Skin epidermis (tissue), 12 donors: Measurements from ENCODE around the gene ZPR1.
"Not testable (repeated sequence)": the region's sequence is repeated elsewhere in the genome, so short reads cannot be mapped to it uniquely, and the experiment has no call there.

Source experiments
- H3K27ac ChIP-seq, 21 experiments: fragments of 200-600 bp; sonication (generic) in 11 of 21; one replicate each; pipeline ENCODE4 v1.5.0; 2020; ENCODE audit warnings: mild to moderate bottlenecking in 3 of 21, inconsistent platforms in 2 of 21, moderate library complexity in 2 of 21
- H3K4me3 ChIP-seq, 7 experiments: fragments of 200-600 bp; sonication (generic) in 2 of 7; one replicate each; pipeline ENCODE4 v1.5.0; 2020; ENCODE audit warnings: inconsistent platforms in 2 of 7, mild to moderate bottlenecking in 2 of 7, moderate library complexity in 1 of 7

The ZPR1 gene

DNA sequence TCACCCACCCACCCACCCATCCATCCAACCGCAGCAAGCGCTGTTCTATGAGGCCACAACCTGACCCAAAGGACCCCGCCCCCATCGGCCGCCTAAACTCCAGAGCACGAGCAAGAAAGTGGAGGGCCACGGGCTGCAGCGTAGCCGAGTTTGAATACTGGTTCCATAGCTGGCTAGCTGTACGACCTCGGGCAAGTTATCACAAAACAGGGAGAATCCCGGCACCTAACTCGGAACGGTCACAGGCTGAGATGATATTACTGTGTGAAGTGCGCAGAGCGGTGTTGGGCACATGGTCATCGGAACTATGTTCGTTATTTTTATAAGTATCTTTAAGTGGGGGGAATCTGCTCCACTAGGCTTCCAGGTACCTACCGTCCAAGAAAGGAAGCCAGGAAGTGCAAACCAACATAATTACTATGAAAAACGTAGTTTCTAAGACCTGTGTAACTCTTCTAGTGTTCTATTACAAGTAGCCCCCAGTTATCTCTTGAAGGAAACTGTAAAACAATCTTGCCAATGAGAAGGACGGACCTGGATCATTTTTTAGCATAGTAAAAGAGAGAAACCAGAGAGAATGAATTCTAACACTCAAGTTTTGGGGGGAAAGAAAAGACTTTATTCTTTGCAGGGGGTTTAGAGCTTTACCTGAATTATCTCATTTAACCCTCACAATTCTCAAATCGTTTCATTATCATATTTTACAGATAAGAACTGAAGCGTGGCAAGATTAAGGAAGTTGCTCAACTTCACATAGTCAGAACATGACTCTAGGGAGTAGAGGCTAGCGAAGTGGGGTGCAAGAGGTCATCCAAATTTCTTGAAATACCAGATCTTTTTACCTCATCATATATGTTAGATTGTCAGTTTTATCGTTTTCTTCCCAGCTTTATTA is 14.4 kb downstream of the ZPR1 start:
- Histone ChIP-seq H3K27ac (peak overlapping the region in 20 of 21 experiments; percentile 76 to 98 (median 95)), H3K4me3 (peak overlapping the region; percentile 58 to 93 (median 79))

DNA sequence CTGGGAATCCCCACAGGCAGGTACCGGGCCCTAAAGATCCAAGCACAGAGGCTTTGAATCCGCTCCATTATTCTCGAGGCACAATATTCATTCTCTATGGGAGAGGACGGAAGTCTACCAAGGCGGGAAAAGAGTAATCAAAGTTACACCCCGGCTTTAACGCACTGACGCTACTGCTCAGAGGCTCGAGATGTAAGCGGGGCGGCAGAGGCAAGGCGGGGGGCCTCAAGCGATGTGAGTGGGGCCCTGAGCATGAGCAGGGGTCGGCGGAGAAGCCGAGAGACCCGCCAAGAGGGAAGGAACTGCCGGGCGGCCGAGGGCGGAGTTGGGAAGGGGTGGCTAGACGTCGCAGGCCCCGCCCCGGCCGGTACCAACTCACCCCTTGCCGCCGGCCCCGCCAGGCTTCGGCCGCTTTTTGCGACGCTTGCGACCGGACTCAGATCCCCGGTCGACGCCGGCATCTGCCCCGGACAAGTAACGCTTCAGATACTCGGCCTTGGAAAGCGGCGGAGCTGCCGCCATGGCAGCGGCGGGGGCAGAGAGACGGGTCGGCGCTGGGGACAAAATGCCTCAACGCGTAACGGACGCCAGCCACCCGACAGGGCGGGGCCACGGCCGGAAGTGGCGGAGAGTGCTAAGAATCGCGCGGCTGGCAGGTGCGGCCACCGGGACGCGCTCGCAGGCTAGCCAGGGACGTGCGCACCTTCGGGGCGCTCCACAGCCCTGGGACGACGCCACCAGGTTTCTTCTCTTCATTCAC is 15.2 kb downstream of the ZPR1 start, which contains the start of gene BUD13:
Gene BUD13, minus strand, starts transcription at position 545 of the 760 bp plus-strand sequence. Its CDS starts 23 bp downstream, at position 522.
- H3K4me3 ChIP-seq = peak within 1 kb of the TSS; percentile 58 to 93 (median 79)
- peak within 1 kb of the TSS; percentile 31 to 98 (median 95) for H3K27ac ChIP-seq

- H3K27ac ChIP-seq = peak overlapping the region in 19 of 21 experiments; percentile 85 to 98 (median 95)
- peak overlapping the region; percentile 58 to 93 (median 79) for H3K4me3 ChIP-seq
Observed at GRCh38 chr11:116771935-116772334, 15.9 kb downstream of the ZPR1 start.

GRCh38 chr11:116762132-116762531 is 25.7 kb downstream of the ZPR1 start:
- no peak overlapping the region for H3K27ac ChIP-seq
- no peak overlapping the region for H3K4me3 ChIP-seq

DNA sequence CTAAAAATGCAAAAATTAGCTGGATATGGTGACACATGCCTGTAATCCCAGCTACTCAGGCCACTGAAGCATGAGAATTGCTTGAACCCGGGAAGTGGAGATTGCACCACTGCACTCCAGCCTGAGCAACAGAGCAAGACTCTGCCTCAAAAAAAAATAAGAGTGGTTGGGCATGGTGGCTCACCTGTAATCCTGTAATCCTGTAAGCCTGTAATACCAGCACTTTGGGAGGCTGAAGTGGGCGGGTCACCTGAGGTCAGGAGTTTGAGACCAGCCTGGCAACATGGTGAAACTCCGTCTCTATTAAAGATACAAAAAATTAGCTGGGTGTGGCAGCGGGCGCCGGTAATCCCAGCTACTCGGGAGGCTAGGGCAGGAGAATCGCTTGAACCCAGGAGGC is 31.8 kb downstream of the ZPR1 start:
- not testable (repeated sequence) for H3K27ac ChIP-seq, H3K4me3 ChIP-seq

- H3K27ac ChIP-seq = no peak overlapping the region
- H3K4me3 ChIP-seq = no peak overlapping the region
Observed at GRCh38 chr11:116750070-116750718, 37.6 kb downstream of the ZPR1 start.

DNA sequence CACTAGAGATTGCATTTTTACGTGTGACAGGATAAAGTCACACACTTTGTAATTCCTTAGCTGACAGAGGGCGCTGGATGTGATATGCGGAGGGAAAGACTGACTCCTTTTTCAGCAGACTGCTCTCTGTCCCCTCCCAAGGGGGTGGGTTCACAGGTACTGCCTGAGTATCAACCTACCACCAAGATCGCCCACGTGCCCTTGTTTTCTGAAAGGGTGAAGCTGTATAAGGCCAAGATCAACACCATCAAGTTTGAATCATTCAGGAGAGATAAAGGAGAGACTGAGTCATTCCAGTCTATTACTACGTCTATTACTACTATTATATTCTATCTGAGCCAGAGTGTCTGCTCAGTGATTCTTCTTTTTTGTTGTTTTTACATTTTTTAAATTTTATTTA is 45.7 kb downstream of the ZPR1 start:
- Histone ChIP-seq H3K4me3 (no peak overlapping the region), H3K27ac (no peak overlapping the region)

- H3K27ac ChIP-seq = no peak overlapping the region
- no peak overlapping the region for H3K4me3 ChIP-seq
Observed at GRCh38 chr11:116740741-116741140, 47.1 kb downstream of the ZPR1 start.

DNA sequence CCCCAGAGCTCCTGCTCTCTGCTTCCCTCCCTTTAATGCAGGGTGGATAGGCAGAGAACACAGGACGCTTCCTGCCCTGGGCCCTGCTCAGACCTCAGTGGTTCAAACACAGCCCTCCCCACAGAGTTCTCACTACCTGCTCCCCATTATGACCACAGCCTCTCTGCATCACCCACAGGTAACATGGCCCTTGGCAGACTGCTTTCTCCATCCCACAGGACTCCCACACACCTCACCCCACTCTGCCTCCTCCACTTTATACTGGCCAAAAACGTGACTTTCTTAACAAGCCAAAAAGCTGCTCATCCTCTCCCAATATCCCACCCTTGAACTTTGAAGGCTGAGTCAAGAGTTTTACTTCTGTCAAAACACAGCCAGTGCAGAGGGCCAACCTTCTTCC is 48.8 kb downstream of the ZPR1 start:
- no peak overlapping the region for H3K4me3 ChIP-seq
- H3K27ac ChIP-seq = no peak overlapping the region

DNA sequence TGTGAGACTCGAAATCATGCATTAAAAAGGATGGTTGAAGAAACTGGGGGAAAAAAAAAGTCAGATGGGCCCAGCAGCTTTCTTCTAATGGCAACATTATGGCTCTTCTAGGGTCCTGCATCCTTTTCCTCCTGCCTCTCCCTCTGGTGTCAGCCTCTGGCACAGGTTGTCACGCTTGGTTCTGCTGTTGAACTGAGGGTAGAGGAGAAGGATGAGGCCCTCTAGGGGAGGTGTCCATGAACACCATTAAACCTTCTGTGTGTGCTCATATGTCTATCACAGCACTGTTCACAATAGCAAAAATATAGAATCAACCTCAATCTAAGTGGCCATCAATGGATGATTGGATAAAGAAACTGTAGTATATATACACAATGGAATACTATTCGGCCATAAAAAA is 51.1 kb downstream of the ZPR1 start:
- H3K4me3 ChIP-seq = no peak overlapping the region
- no peak overlapping the region for H3K27ac ChIP-seq

GRCh38 chr11:116733969-116734508 is 53.8 kb downstream of the ZPR1 start:
- no peak overlapping the region for H3K27ac ChIP-seq
- no peak overlapping the region for H3K4me3 ChIP-seq

DNA sequence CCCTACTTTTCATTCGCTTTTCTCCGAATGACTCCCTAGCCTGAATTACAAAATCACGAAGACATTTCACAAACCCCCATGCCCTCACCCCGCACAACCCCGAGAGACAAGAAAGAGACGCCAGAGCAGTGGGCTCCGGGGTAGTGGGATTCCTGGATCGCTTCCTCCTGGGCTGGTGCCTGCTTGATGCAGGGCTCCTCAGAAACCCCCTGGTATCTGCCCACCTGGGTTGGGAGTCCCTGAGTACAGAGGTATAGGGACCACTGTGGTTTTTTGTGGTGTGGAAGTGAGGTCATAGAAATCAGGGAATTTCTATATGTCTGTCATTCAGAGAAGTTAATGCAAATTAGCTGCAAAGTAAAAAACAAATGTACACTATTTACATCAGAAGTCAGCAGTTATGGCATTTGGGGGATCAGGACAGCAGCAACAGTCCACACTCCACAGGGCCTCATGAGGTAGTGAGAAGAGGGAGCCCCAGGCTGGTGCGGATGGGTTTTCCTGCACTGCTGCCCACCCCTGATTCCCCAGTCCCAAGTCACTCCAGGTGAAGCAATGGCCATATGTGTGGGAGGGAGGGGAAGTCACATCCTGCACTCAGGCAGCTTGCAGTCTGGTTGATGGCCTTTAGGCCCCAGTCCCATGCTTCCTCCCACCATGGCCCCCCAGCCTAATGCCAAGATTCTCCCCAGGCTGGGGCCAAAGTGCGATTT is 54.6 kb downstream of the ZPR1 start:
- Histone ChIP-seq H3K27ac (no peak overlapping the region), H3K4me3 (no peak overlapping the region)

GRCh38 chr11:116732271-116733042 is 55.4 kb downstream of the ZPR1 start:
- H3K4me3 ChIP-seq = no peak overlapping the region

DNA sequence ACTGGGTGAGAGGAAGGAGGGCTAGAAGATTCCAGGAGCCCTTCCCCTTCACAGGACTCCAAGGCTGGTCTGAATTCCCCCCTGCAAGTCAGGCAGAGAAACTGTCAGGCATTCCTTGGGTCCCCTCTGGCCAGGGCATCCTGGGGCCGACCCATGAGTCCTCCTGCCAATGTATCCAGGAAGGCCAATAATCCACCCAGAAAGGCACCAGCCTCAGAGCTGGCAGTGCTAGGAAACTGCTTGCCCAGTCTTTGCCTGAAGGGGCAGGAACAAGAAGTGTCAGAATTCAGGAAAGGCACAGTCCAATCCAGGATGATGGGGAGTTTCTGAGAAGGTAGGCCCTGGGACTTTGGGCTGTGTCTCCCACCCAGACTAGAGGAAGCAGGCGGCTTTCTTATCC is 56.0 kb downstream of the ZPR1 start:
- Histone ChIP-seq H3K27ac (peak overlapping the region in 1 of 21 experiments; percentile 24), H3K4me3 (no peak overlapping the region)

More at GRCh38 chr11:116732271-116733042, 55.4 kb downstream of the ZPR1 start:
- no peak overlapping the region for H3K27ac ChIP-seq

DNA sequence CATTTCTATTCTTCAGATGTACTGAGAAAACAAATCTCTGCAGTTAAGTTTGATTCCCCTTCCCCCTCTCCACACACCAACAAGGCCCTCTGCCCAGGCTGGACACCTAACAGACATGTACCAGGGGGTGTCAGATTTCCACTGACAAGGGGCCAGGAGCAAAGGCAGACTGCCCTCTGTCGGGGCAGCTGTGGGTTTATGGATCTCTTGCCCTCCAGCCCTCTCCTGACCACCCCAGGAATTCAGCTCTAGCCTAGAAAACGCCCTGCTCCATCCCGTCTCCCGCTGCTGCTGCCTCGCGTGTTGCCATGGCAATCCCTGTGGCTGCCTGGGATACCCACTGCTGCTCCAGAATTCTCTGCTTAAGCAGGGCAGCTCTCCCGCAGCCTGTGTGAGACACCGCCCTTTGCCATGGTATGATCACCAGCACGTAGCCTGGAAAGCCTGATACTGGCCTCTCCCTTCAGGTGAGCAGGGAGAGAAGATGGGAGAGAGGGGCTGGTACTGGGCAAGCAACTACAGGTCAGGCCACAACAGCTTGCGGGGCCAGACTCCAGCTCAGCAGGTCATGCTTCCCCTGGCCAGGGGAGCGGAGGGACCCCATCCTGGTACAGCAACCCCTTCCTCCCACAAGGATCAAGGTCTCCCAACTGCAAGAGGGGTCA is 56.6 kb downstream of the ZPR1 start:
- no peak overlapping the region for H3K4me3 ChIP-seq

DNA sequence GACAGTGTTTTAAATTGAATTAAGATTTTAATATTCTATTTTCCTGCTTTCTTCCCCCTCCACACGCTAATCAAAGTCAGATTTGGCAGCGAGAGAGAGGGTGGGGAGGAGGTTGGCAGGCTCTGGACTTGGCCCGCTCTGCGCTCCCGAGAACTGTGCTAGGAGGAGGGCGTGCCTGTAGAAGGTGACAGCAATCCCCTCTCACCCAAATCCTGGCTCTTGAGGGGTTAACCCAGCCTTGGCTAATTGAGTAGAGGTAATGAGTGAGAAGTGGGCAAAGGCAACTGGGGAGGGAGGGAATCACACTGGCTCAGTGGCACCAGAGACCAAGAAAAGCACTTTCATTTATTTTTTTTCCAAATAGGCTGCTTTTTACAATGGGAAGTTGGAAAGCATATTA is 57.2 kb downstream of the ZPR1 start:
- H3K27ac ChIP-seq = no peak overlapping the region
- no peak overlapping the region for H3K4me3 ChIP-seq

More for the DNA sequence above, 56.6 kb downstream of the ZPR1 start:
- peak overlapping the region in 1 of 21 experiments; percentile 24 for H3K27ac ChIP-seq

- Histone ChIP-seq H3K27ac (no peak overlapping the region), H3K4me3 (no peak overlapping the region)
Observed at GRCh38 chr11:116730241-116730561, 57.6 kb downstream of the ZPR1 start.
